Gastroesophageal sphincter (tissue), 3 donors: ENCODE measurements around the gene PTGDR.

Source experiments
- POLR2A ChIP-seq, 2 donors: fragments of 450-650 bp; IDR thresholded peaks; one replicate each; pipeline ENCODE4 v1.6.1; 2017; ENCODE audit warnings: antibody characterized with exemption in 2 of 2, mild to moderate bottlenecking in 2 of 2, moderate library complexity in 1 of 2
- POLR2AphosphoS5 ChIP-seq: sonication (generic); formaldehyde crosslinking; IDR thresholded peaks from one replicate; pipeline ENCODE4 v1.6.1; 2017; ENCODE audit warnings: antibody characterized with exemption
- TF ChIP-seq, protein P1 (sequence below), 4 experiments: fragments of 200-600 bp in 2 of 4; fragments of 450-650 bp in 2 of 4; sonication (generic) in 1 of 4; IDR thresholded peaks; one replicate each; pipeline ENCODE4 v1.5.1; 2017 to 2019; ENCODE audit warnings: antibody characterized with exemption in 4 of 4, mild to moderate bottlenecking in 2 of 4, moderate library complexity in 2 of 4

DNA sequence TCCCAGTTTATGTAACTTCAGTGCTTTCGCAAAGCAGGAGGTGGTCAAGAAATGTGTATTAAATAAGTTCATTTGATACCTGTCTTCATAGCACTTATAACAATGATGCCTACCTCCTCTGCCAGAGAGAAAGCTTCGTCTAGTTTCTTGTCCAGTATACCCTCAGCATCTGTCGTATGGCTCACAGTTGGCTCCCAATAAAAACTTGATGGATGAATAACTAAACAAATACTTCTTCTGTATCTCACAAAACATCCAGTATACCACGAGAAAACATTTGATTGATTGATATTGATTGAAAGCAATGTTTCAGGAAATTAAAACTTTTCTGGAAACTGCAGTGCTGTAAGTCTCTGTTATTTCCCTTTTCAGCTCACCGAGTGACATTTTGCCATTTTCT lies 26.9 kb upstream of the PTGDR start:
- no peak for TF ChIP-seq POLR2AphosphoS5
- TF ChIP-seq, protein P1, sequence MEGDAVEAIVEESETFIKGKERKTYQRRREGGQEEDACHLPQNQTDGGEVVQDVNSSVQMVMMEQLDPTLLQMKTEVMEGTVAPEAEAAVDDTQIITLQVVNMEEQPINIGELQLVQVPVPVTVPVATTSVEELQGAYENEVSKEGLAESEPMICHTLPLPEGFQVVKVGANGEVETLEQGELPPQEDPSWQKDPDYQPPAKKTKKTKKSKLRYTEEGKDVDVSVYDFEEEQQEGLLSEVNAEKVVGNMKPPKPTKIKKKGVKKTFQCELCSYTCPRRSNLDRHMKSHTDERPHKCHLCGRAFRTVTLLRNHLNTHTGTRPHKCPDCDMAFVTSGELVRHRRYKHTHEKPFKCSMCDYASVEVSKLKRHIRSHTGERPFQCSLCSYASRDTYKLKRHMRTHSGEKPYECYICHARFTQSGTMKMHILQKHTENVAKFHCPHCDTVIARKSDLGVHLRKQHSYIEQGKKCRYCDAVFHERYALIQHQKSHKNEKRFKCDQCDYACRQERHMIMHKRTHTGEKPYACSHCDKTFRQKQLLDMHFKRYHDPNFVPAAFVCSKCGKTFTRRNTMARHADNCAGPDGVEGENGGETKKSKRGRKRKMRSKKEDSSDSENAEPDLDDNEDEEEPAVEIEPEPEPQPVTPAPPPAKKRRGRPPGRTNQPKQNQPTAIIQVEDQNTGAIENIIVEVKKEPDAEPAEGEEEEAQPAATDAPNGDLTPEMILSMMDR (IDR thresholded peaks at IDR 0.05), result no peak
- TF ChIP-seq POLR2A (IDR thresholded peaks at IDR 0.05), result no peak
